NCI-H748 (cell line): ENCODE data around the gene CYB561D1.
"Not testable (repeated sequence)": the region's sequence is repeated elsewhere in the genome, so short reads cannot be mapped to it uniquely, and the experiment has no call there.

Experiments
- DNase-seq: peaks from one replicate; lab custom pipeline; 2025; ENCODE audit not compliant: unreplicated experiment; lab: John Stamatoyannopoulos, UW

Gene CYB561D1

GRCh38 chr1:109493805-109494539 is at the start of gene CYB561D1:
Gene CYB561D1, plus strand, starts transcription at chr1:109494094. Its CDS starts 46 bp downstream, at chr1:109494140.
- peak; percentile 90 for DNase-seq

- DNase-seq: no peak
These were observed 49.5 kb upstream of the CYB561D1 start for GRCh38 chr1:109444346-109444745.

- not testable (repeated sequence) for DNase-seq
These were observed 47.8 kb upstream of the CYB561D1 start for GRCh38 chr1:109445949-109446695.

- no peak for DNase-seq
These were observed 46.4 kb upstream of the CYB561D1 start for GRCh38 chr1:109447524-109447923.

- DNase-seq: no peak
These were observed 39.3 kb upstream of the CYB561D1 start for GRCh38 chr1:109454497-109455133.

- no peak for DNase-seq
These were observed 36.1 kb upstream of the CYB561D1 start for GRCh38 chr1:109457819-109458218.

GRCh38 chr1:109466125-109466451 is 27.8 kb upstream of the CYB561D1 start:
- peak; percentile 64 for DNase-seq

GRCh38 chr1:109466452-109467300 is 27.2 kb upstream of the CYB561D1 start, which contains the start of gene SYPL2:
Gene SYPL2, plus strand, starts transcription at chr1:109466546. Its CDS starts 298 bp downstream, at chr1:109466844.
- DNase-seq: peak; percentile 64

GRCh38 chr1:109467301-109467777 is 26.6 kb upstream of the CYB561D1 start:
- no peak for DNase-seq

GRCh38 chr1:109468061-109468460 is 25.8 kb upstream of the CYB561D1 start:
- no peak for DNase-seq

- peak; percentile 9 for DNase-seq
These were observed 25.0 kb upstream of the CYB561D1 start for GRCh38 chr1:109468903-109469302.

GRCh38 chr1:109470245-109470644 is 23.6 kb upstream of the CYB561D1 start:
- DNase-seq: no peak

- DNase-seq: no peak
These were observed 21.1 kb upstream of the CYB561D1 start for GRCh38 chr1:109472779-109473178.

GRCh38 chr1:109473284-109474057 is 20.4 kb upstream of the CYB561D1 start:
- DNase-seq: not testable (repeated sequence)

- no peak for DNase-seq
These were observed 19.2 kb upstream of the CYB561D1 start for GRCh38 chr1:109474697-109475096.

GRCh38 chr1:109475261-109475660 is 18.6 kb upstream of the CYB561D1 start:
- DNase-seq: no peak

GRCh38 chr1:109476825-109477224 is 17.1 kb upstream of the CYB561D1 start:
- DNase-seq: no peak

- no peak for DNase-seq
These were observed 16.1 kb upstream of the CYB561D1 start for GRCh38 chr1:109477821-109478220.

GRCh38 chr1:109478806-109479205 is 15.1 kb upstream of the CYB561D1 start:
- DNase-seq: no peak

- DNase-seq: no peak
These were observed 14.6 kb upstream of the CYB561D1 start for GRCh38 chr1:109479311-109479710.
